ENCODE measurements around the gene ZNF547. TPM values are rescaled to one million over a fixed set of nuclear protein-coding genes. Genes with fewer than 3 reads are reported as not detected.

The ZNF547 gene
- polyA plus RNA-seq, 3 donors, result 0.30 to 0.32 TPM; not detected in 1

DNA sequence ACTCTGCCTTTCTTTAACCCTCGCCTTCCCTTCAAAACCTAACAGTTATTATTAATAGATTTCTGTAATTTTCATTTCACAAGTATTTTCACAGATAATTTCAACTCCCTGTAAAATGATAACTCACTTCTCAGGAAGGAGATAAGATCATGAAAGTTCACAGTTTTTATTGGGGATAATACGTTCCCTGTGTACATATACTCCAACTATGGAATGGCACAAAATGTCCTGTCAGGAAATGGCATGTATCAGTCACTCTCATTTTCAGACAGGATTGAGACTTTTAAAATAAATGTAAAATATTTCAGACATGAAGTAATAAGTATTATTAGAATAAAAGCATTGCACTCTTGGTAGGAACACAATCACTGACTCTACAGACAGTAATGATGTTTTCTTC, 932 bp upstream of the ZNF547 start:
- Histone ChIP-seq H3K4me2 (replicated peaks; ENCODE audit: extremely low read depth, low read length, poor library complexity, severe bottlenecking) (peak overlapping the region; percentile 79), H3K79me2 (ENCODE audit: insufficient read depth, low read length) (peaks cover 10% of the 10 kb centered on the region), H3K27ac (ENCODE audit: low read depth in 1 of 2, low read length in 2 of 2) (peak overlapping the region in 1 of 2 donors; percentile 89), H3K9ac (ENCODE audit: insufficient read depth, low read length, poor library complexity, severe bottlenecking) (peak overlapping the region; percentile 42), H3K4me3 (replicated peaks in 1 of 3; ENCODE audit: low read depth in 2 of 3, low read length in 3 of 3) (peak overlapping the region in 1 of 3 experiments; percentile 76), H3K4me1 (ENCODE audit: control insufficient read depth in 1 of 2, insufficient read depth in 2 of 2, low read length in 2 of 2) (peaks cover 12 to 14% of the 10 kb centered on the region in 2 donors), H3K36me3 (replicated peaks in 1 of 2; ENCODE audit: control insufficient read depth in 1 of 2, insufficient read depth in 2 of 2, low read length in 2 of 2) (peaks cover 0 to 17% of the 10 kb centered on the region in 2 donors), H2AFZ (ENCODE audit: insufficient read depth, low read depth, low read length, poor library complexity, severe bottlenecking) (peak overlapping the region; percentile 92), H3K27me3 (ENCODE audit: control insufficient read depth in 2 of 2, insufficient read depth in 2 of 2, low read length in 2 of 2) (no peaks in the 10 kb centered on the region), H4K20me1 (ENCODE audit: insufficient read depth, low read length) (no peaks in the 10 kb centered on the region), H3K9me3 (replicated peaks in 1 of 2; ENCODE audit: control insufficient read depth in 1 of 2, insufficient read depth in 1 of 2, low read length in 2 of 2) (peaks cover 44 to 75% of the 10 kb centered on the region in 2 donors)
- H3K4me3 Mint-ChIP-seq, result peak overlapping the region in 1 of 2 donors; percentile 72
- H3K4me1 Mint-ChIP-seq, result peaks cover 10% of the 10 kb centered on the region
- H3K36me3 Mint-ChIP-seq, result peaks cover 19 to 34% of the 10 kb centered on the region in 2 donors
- DNase-seq, result no peak
- TF ChIP-seq, protein P1, sequence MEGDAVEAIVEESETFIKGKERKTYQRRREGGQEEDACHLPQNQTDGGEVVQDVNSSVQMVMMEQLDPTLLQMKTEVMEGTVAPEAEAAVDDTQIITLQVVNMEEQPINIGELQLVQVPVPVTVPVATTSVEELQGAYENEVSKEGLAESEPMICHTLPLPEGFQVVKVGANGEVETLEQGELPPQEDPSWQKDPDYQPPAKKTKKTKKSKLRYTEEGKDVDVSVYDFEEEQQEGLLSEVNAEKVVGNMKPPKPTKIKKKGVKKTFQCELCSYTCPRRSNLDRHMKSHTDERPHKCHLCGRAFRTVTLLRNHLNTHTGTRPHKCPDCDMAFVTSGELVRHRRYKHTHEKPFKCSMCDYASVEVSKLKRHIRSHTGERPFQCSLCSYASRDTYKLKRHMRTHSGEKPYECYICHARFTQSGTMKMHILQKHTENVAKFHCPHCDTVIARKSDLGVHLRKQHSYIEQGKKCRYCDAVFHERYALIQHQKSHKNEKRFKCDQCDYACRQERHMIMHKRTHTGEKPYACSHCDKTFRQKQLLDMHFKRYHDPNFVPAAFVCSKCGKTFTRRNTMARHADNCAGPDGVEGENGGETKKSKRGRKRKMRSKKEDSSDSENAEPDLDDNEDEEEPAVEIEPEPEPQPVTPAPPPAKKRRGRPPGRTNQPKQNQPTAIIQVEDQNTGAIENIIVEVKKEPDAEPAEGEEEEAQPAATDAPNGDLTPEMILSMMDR (IDR thresholded peaks at IDR 0.05), result no peak
- H3K27me3 Mint-ChIP-seq (ENCODE audit: low read depth in 3 of 3), result peaks cover 1 to 6% (median 4%) of the 10 kb centered on the region in 3 donors
- intact Hi-C loops (cut with micrococcal nuclease), result loop anchor here (2.0 to 10.0 kb wide), 4 partner anchors 26 to 822 kb away; partner anchors contain the start of genes ZNF274 (in 1 of the 2), ZNF329 (in 1 of the 2), ZNF548 (in 1 of the 2) and ZNF749 (in 1 of the 2)
- peaks cover 30 to 87% (median 81%) of the 10 kb centered on the region in 7 donors for H3K9me3 Mint-ChIP-seq
- WGBS (ENCODE audit: insufficient coverage), result no CpG with 5 or more reads among the region's 2 CpGs
- H3K27ac Mint-ChIP-seq, result peak overlapping the region in 1 of 7 donors; percentile 97

DNA sequence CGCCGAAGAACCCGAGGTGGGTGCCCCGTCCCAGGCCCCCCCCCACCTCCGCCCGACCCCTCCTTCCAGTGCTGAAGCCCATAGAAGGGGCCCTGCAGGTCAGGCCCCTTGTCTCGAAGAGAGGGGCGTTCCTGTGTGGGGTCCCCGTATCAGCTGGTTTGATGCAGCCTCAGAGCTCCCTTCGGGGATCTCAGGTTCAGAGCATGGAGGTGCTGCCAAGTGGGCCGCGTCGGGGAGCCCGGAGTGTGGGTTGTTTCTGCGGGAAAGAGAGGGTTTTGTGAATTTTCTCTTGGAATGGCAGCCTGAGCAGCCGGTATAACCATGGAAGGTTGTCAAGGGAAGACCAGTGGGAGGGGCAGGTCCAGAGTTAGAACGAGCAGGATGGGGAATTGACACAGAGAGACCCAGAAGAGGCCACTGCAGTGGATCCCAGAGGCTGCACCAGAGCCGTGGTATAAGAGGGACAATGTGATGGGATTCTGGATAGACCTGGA, 384 bp downstream of the ZNF547 start:
- Histone ChIP-seq H3K4me2 (replicated peaks; ENCODE audit: extremely low read depth, low read length, poor library complexity, severe bottlenecking) (peak overlapping the region; percentile 79), H3K36me3 (replicated peaks in 1 of 2; ENCODE audit: control insufficient read depth in 1 of 2, insufficient read depth in 2 of 2, low read length in 2 of 2) (peaks cover 0 to 4% of the 10 kb centered on the region in 2 donors), H3K9me3 (replicated peaks in 1 of 2; ENCODE audit: control insufficient read depth in 1 of 2, insufficient read depth in 1 of 2, low read length in 2 of 2) (peaks cover 31 to 66% of the 10 kb centered on the region in 2 donors), H2AFZ (ENCODE audit: insufficient read depth, low read depth, low read length, poor library complexity, severe bottlenecking) (peak overlapping the region; percentile 73), H3K27me3 (ENCODE audit: control insufficient read depth in 2 of 2, insufficient read depth in 2 of 2, low read length in 2 of 2) (no peaks in the 10 kb centered on the region), H3K4me3 (replicated peaks in 1 of 3; ENCODE audit: low read depth in 2 of 3, low read length in 3 of 3) (peak overlapping the region; percentile 39 to 76 (median 54)), H3K79me2 (ENCODE audit: insufficient read depth, low read length) (peaks cover 10% of the 10 kb centered on the region), H3K27ac (ENCODE audit: low read depth in 1 of 2, low read length in 2 of 2) (peak overlapping the region; percentile 83 to 89), H3K9ac (ENCODE audit: insufficient read depth, low read length, poor library complexity, severe bottlenecking) (peak overlapping the region; percentile 83), H3K4me1 (ENCODE audit: control insufficient read depth in 1 of 2, insufficient read depth in 2 of 2, low read length in 2 of 2) (peaks cover 12 to 14% of the 10 kb centered on the region in 2 donors), H4K20me1 (ENCODE audit: insufficient read depth, low read length) (no peaks in the 10 kb centered on the region)
- TF ChIP-seq, protein P1 (IDR thresholded peaks at IDR 0.05), result no peak
- Mint-ChIP-seq H3K4me1 (peaks cover 10% of the 10 kb centered on the region), H3K4me3 (peak overlapping the region; percentile 81 to 86), H3K27me3 (ENCODE audit: low read depth in 3 of 3) (peaks cover 1 to 6% (median 4%) of the 10 kb centered on the region in 3 donors), H3K27ac (peak overlapping the region; percentile 85 to 97 (median 93)), H3K9me3 (peaks cover 29 to 83% (median 72%) of the 10 kb centered on the region in 7 donors), H3K36me3 (peaks cover 19 to 24% of the 10 kb centered on the region in 2 donors)
- WGBS (ENCODE audit: insufficient coverage), result under 1% methylated on average over 12 of the region's 18 CpGs
- DNase-seq, result no peak
- intact Hi-C loops (cut with micrococcal nuclease), result loop anchor here (2.0 to 10.0 kb wide), 4 partner anchors 25 to 821 kb away; partner anchors contain the start of genes ZNF548 (in 2 of the 2), ZNF274 (in 1 of the 2), ZNF329 (in 1 of the 2) and ZNF749 (in 1 of the 2)
